C4-2B (cell line): Measurements from ENCODE around the gene AFMID.

Source experiments
- H3K27ac ChIP-seq: fragments of 450-650 bp; 2 replicates; pipeline ENCODE4 v1.5.1; 2017
- ZFX ChIP-seq: fragments of 450-650 bp; IDR thresholded peaks from 2 replicates; pipeline ENCODE4 v1.6.1; 2017
- TF ChIP-seq, protein P1 (sequence below): fragments of 450-650 bp; conservative IDR thresholded peaks from 2 replicates; pipeline ENCODE4 v1.5.1; 2017; ENCODE audit warnings: mild to moderate bottlenecking

AFMID gene

DNA sequence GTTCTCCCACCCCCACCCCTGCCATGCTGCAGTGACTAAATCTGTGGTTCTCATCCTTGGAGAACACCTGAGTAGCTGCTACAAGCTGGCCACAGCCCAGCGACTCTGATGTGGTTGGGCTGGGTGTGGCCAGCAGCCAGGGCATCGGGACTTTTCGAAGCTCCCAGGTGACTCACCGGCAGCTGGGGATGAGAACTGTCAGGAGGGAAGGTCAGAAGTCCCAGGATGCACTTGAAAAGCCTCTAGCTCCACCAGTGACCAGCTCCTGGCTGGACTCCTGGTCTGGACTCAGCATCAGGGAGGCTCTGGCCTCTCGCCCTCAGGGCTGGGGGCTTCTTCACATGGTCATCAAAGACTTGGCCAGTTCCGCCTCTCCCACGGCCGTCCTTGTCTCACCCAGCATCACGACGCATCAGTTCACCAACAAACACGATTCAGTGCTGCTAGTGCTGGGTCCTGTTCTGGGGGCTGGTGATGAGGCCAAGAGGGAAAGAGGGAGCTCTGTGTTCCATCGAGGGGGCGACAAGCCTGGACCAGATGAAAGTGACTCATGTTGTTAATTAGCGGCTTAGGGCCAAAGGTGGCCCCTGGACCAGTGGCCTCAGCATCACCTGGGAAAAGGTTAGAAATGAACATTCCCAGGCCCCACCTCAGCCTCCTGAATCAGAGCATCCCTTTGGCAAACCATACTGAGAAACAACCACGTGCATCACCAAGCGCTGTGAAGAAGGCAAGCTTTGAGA lies 44.9 kb upstream of the AFMID start:
- no peak for TF ChIP-seq ZFX
- TF ChIP-seq, protein P1, sequence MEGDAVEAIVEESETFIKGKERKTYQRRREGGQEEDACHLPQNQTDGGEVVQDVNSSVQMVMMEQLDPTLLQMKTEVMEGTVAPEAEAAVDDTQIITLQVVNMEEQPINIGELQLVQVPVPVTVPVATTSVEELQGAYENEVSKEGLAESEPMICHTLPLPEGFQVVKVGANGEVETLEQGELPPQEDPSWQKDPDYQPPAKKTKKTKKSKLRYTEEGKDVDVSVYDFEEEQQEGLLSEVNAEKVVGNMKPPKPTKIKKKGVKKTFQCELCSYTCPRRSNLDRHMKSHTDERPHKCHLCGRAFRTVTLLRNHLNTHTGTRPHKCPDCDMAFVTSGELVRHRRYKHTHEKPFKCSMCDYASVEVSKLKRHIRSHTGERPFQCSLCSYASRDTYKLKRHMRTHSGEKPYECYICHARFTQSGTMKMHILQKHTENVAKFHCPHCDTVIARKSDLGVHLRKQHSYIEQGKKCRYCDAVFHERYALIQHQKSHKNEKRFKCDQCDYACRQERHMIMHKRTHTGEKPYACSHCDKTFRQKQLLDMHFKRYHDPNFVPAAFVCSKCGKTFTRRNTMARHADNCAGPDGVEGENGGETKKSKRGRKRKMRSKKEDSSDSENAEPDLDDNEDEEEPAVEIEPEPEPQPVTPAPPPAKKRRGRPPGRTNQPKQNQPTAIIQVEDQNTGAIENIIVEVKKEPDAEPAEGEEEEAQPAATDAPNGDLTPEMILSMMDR: no peak
- peak overlapping the region; percentile 11 for H3K27ac ChIP-seq

DNA sequence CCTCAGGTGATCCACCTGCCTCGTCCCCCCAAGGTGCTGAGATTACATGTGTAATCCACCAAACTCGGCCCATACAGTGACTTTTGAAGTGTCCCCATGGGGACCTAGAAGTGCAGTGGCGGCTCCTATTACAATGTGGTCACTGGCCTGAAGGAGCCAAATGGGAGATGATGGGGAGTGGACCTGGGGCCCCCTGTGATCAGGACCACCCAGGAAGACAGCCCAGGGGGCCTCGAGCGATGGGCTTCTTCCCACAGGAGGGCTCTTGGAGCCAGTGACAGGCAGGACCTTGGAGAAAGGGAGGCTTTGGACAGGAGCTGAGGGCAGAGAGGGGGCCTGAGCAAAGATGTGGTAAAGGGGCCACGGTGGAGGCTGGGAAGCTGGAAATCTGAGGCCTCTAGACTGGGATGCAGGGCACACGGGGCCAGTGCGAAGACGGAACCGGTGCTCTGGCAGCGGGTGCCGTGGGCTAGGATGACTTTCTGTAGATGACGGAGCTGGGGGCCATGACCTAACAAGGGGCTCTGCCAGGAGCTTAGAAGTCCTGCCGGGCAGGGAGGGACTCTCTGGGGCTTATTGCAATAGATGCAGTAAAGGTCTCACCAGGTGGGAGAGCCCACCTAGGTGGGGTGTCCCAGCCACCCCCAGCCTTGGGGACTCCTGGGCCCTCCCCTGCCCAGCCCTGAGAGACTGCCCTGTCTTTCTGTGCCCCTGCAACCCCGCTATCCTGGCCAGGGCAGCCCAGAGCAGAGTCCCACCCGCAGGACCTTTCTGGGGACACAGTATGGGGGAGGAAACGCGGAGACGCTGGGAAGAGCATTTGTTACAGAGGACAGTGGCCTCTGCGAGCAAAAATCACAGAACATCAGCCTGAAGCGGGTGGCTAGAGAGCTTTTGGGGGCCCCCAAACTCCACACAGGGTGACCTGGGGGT lies 43.7 kb upstream of the AFMID start:
- peak overlapping the region; percentile 69 for H3K27ac ChIP-seq
- no peak for TF ChIP-seq ZFX
- TF ChIP-seq, protein P1: no peak

DNA sequence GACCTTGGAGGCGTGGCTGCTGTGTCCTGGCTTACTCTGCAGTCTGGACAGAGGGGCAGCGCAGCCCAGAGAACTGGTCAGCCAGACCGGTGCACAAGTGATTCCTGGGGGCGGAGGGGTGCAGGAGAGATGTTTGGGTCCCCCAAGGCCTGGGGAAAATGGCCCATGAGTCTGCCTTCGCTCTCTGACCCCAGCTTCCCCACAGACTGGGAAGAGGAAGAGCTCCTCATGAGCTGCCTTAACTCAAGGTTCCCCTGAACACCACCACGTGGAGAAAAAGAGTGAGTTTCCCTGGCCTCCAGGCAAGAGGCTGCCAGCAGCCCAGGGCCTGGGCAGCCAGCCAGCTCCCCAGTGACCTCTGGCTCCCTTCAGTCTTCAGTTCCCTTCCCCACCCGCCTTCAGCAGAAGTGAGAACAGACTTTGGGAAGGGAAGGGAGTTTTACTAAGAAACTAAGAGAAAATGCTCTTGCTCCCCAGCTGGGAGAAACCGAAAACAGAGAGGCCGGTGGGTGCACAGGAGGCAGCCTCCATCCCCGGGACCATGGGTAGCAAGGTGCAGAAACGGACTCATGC lies 42.9 kb upstream of the AFMID start:
- peak overlapping the region; percentile 69 for H3K27ac ChIP-seq
- TF ChIP-seq, protein P1: no peak
- TF ChIP-seq ZFX: no peak

DNA sequence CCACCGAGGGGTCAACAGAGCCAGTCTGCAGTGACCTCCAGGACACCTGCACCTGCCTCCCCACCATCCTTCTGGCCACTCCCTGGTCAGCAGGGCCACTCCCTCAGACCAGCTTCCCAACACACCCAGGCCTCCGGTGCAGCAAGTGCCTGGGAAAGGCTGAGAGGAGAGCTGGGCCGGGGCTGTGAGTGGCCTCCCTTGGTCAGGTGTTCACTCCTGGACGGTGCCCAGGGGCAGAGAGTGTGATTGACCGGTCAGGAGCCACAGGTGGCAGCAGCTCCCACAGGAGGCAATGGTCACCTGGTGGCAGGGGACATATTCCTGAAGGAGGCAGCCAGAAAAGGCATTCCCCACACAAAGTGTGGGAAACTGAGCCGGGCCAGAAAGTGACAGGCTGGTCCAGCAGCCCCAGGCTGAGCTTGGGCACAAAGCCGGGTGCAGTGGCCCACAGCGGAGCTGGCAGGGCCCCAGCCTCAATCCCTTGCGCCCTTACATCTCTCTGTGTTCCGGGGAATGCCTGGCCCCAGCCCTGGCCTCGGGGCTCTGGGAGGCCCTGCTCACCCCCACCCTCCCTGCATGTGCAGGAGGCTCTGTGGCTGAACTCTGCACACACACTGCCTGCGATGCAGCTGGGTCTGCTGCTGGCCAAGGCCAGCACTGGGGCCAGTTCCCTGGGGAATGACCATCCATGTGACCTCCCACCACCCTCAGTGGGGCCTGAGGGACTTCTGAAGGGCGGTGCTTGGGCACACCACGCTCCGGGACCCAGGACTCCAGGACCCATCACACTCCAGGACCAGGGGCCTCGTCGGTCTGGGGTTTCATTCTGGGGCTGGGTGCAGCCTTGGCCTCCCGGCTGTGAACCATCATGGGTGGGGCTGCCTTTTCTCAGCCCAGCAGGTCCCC lies 42.2 kb upstream of the AFMID start:
- TF ChIP-seq, protein P1: no peak
- TF ChIP-seq ZFX: peak; percentile 33; the same call in 1 of the 2 replicates
- H3K27ac ChIP-seq: peak overlapping the region; percentile 69

DNA sequence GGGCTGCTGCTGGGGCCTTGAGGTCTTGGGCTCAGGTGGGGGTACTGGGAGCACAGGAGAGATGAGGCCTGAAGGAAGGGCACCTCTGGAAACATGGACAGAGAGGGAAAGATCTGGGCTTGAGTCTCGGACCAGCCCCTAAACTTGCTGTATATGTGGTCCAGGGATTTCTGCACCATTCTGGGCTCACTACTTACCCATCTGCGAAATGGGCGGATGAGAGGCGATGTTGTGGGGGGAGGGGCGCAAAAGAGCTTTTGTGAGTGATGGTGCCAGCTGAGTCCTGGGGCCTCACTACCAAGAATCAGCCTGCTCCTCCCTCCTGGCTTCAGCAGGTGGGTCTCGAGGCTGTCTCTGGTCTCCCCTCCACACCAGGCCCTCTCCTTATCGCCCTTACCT lies 40.7 kb upstream of the AFMID start:
- TF ChIP-seq, protein P1: no peak
- TF ChIP-seq ZFX: no peak
- H3K27ac ChIP-seq: no peak overlapping the region

DNA sequence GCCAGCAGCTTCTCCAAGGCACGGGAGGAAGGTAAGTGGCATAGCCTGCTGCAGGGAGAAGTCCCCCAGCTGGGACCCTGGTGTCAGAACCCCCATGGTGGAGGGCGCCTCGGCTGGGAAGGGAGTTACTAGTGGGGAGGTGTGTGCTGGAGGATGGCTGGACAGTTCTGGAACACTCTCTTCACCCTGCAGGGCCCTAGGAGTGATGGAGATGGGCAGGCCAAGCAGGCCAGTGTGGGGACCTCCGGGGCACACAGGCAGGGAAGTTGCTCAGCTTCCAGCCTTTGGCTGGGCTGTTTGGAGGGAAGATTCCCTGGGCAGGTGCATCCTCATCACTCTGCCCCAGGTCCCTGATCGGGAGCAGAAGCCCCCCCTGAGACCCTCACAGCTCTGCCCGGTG lies 40.3 kb upstream of the AFMID start:
- no peak overlapping the region for H3K27ac ChIP-seq
- no peak for TF ChIP-seq ZFX
- TF ChIP-seq, protein P1: no peak
